ENCODE measurements around the gene TWIST2. TPM values are rescaled to one million over a fixed set of nuclear protein-coding genes. Genes with fewer than 3 reads are reported as not detected.
A peak's percentile ranks its signal among the peaks of the same experiment; 100 is the strongest.

The TWIST2 gene
- total RNA-seq, 2 donors from 2014 or later: 6.2 to 26.1 TPM

GRCh38 chr2:238850091-238850490 is 2.2 kb downstream of the TWIST2 start:
- no peak for TF ChIP-seq CTCF (IDR thresholded peaks at IDR 0.05)
- DNase-seq (ENCODE audit: low spot score): no peak
- peaks cover 0 to 28% of the 10 kb centered on the region in 2 donors for H3K4me1 ChIP-seq
- H3K36me3 ChIP-seq: no peaks in the 10 kb centered on the region
- H3K4me3 ChIP-seq: peak overlapping the region; percentile 51 to 62
- H3K27ac ChIP-seq: no peak overlapping the region
- H3K27me3 ChIP-seq: peaks cover 0 to 25% of the 10 kb centered on the region in 2 donors
- H3K9me3 ChIP-seq: no peaks in the 10 kb centered on the region

GRCh38 chr2:238851026-238851425 is 3.1 kb downstream of the TWIST2 start:
- Histone ChIP-seq H3K4me3 (no peak overlapping the region), H3K36me3 (no peaks in the 10 kb centered on the region), H3K9me3 (no peaks in the 10 kb centered on the region), H3K4me1 (peaks cover 0 to 28% of the 10 kb centered on the region in 2 donors), H3K27me3 (peaks cover 0 to 23% of the 10 kb centered on the region in 2 donors), H3K27ac (no peak overlapping the region)
- DNase-seq (ENCODE audit: low spot score): no peak
- no peak for TF ChIP-seq CTCF (IDR thresholded peaks at IDR 0.05)

GRCh38 chr2:238851761-238852160 is 3.9 kb downstream of the TWIST2 start:
- Histone ChIP-seq H3K9me3 (no peaks in the 10 kb centered on the region), H3K27me3 (peaks cover 0 to 16% of the 10 kb centered on the region in 2 donors), H3K4me1 (peaks cover 0 to 24% of the 10 kb centered on the region in 2 donors), H3K36me3 (no peaks in the 10 kb centered on the region), H3K27ac (no peak overlapping the region), H3K4me3 (no peak overlapping the region)
- TF ChIP-seq CTCF (IDR thresholded peaks at IDR 0.05): no peak
- DNase-seq (ENCODE audit: low spot score): no peak

- no peak overlapping the region for H3K4me3 ChIP-seq
- no peaks in the 10 kb centered on the region for H3K36me3 ChIP-seq
- H3K27me3 ChIP-seq: peaks cover 0 to 10% of the 10 kb centered on the region in 2 donors
- H3K27ac ChIP-seq: no peak overlapping the region
- peaks cover 0 to 18% of the 10 kb centered on the region in 2 donors for H3K4me1 ChIP-seq
- no peaks in the 10 kb centered on the region for H3K9me3 ChIP-seq
- no peak for DNase-seq (ENCODE audit: low spot score)
- no peak for TF ChIP-seq CTCF (IDR thresholded peaks at IDR 0.05)
Measured at GRCh38 chr2:238852206-238852869, 4.5 kb downstream of the TWIST2 start.

GRCh38 chr2:238853218-238853617 is 5.3 kb downstream of the TWIST2 start:
- peaks cover 0 to 5% of the 10 kb centered on the region in 2 donors for H3K27me3 ChIP-seq
- DNase-seq (ENCODE audit: low spot score): no peak

More at GRCh38 chr2:238853218-238853617, 5.3 kb downstream of the TWIST2 start:
- Histone ChIP-seq H3K36me3 (no peaks in the 10 kb centered on the region), H3K27ac (no peak overlapping the region), H3K9me3 (no peaks in the 10 kb centered on the region), H3K4me1 (peaks cover 0 to 12% of the 10 kb centered on the region in 2 donors), H3K4me3 (no peak overlapping the region)
- no peak for TF ChIP-seq CTCF (IDR thresholded peaks at IDR 0.05)

Data from right atrium auricular region (tissue), 2 donors.